T-helper 1 cell treated with Interleukin-12 subunit alpha and Interleukin-12 subunit beta and Interleukin-4 antibody, amounts not matched to agents 30 μg/mL and 1 μg/mL, for 36 hours (primary cell): ENCODE results near the gene HNRNPAB.
A peak's percentile ranks its signal among the peaks of the same experiment; 100 is the strongest.
"Not testable (repeated sequence)": the region's sequence is repeated elsewhere in the genome, so short reads cannot be mapped to it uniquely, and the experiment has no call there.

Experiments
- H3K27ac Mint-ChIP-seq: one replicate; pipeline ENCODE4 v1.8.0; 2021; ENCODE audit warnings: mild to moderate bottlenecking, mixed read lengths
- H3K27me3 Mint-ChIP-seq: one replicate; pipeline ENCODE4 v1.8.0; 2021; ENCODE audit warnings: low read depth, mixed read lengths
- H3K36me3 Mint-ChIP-seq: one replicate; pipeline ENCODE4 v1.8.0; 2021; ENCODE audit warnings: low read depth, mixed read lengths
- H3K4me1 Mint-ChIP-seq: one replicate; pipeline ENCODE4 v1.8.0; 2021; ENCODE audit warnings: low read depth, mixed read lengths
- H3K4me3 Mint-ChIP-seq: one replicate; pipeline ENCODE4 v1.8.0; 2021; ENCODE audit warnings: mild to moderate bottlenecking, moderate library complexity, mixed read lengths
- H3K9me3 Mint-ChIP-seq: one replicate; pipeline ENCODE4 v1.8.0; 2021; ENCODE audit warnings: mixed read lengths

HNRNPAB gene

GRCh38 chr5:178225174-178225573 is 20.8 kb downstream of the HNRNPAB start:
- H3K27me3 Mint-ChIP-seq: no peaks in the 10 kb centered on the region
- no peaks in the 10 kb centered on the region for H3K9me3 Mint-ChIP-seq
- peaks cover 35% of the 10 kb centered on the region for H3K4me1 Mint-ChIP-seq
- no peak overlapping the region for H3K27ac Mint-ChIP-seq
- no peak overlapping the region for H3K4me3 Mint-ChIP-seq
- H3K36me3 Mint-ChIP-seq: peaks cover 60% of the 10 kb centered on the region

DNA sequence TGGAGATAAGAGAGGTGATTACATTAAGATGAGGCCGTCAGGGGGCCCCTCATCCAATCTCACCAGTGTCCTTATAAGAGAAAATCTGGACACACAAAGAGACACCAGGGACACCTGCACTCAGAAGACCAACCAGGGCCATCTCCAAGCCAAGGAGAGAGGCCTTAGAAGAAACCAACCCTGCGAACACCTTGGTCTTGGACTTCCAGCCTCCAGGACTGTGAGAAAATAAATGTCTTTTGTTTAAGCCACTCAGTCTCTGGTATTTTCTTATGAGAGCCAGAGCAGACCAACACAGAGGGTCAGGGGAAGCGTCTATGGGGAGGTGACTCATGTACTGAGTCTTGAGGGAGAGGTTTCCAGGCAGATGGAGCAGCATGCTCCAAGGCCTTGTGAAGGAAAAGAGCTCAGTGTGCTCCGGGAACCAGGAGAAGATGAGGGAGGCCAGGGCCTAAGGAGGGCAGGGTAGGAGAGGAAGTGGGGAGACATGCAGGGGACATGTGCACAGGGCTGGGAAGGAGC is 22.9 kb downstream of the HNRNPAB start:
- Mint-ChIP-seq H3K4me1 (peaks cover 37% of the 10 kb centered on the region), H3K27me3 (no peaks in the 10 kb centered on the region), H3K9me3 (no peaks in the 10 kb centered on the region), H3K4me3 (no peak overlapping the region), H3K27ac (peak overlapping the region; percentile 1), H3K36me3 (peaks cover 61% of the 10 kb centered on the region)

DNA sequence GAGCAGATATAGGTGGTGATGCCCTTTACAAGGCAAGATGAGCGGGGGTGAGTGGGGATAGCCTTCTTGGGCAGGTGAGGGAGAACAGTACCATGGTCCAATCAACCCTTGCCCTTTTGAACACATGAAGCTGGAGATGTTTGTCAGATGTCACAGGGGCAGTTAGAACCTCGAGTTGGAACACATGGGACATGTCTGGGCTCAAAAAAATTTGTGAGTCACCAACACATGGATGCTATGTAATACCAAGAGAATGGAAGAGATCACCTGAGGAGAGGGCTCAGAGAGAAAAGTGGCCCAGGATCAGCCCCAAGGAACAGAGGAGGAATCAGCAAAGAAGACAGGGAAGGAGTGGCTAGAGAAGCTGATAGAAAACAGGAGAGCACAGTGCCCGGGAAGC is 23.6 kb downstream of the HNRNPAB start:
- H3K36me3 Mint-ChIP-seq: peaks cover 61% of the 10 kb centered on the region
- no peak overlapping the region for H3K27ac Mint-ChIP-seq
- no peaks in the 10 kb centered on the region for H3K27me3 Mint-ChIP-seq
- H3K4me1 Mint-ChIP-seq: peaks cover 38% of the 10 kb centered on the region
- H3K9me3 Mint-ChIP-seq: no peaks in the 10 kb centered on the region
- H3K4me3 Mint-ChIP-seq: no peak overlapping the region

DNA sequence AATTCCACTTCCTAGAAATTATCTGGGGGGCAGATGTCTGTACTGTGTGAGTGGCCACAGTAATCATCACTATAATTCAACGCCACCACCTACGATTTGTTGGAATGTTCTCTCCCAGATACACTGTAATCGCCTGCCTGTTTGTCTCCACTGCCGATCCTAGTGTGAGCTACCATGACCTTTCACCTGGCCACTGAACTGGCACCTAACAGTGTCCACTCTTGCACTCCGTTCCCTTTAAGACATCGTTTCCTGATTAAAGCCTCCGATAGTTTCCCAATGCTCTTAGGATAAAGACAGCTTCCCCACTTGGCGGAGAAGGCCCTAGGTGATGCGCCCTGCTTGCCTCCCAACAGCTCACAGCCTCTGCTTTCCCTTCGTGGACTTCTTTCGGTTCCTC is 24.3 kb downstream of the HNRNPAB start:
- H3K27ac Mint-ChIP-seq: no peak overlapping the region
- H3K9me3 Mint-ChIP-seq: no peaks in the 10 kb centered on the region
- H3K27me3 Mint-ChIP-seq: no peaks in the 10 kb centered on the region
- H3K36me3 Mint-ChIP-seq: peaks cover 56% of the 10 kb centered on the region
- H3K4me1 Mint-ChIP-seq: peaks cover 41% of the 10 kb centered on the region
- H3K4me3 Mint-ChIP-seq: no peak overlapping the region

- H3K9me3 Mint-ChIP-seq, H3K27me3 Mint-ChIP-seq: not testable (repeated sequence)
- H3K27ac Mint-ChIP-seq: peak overlapping the region; percentile 46
- peaks cover 53% of the 10 kb centered on the region for H3K36me3 Mint-ChIP-seq
- H3K4me3 Mint-ChIP-seq: peak overlapping the region; percentile 40
- peaks cover 41% of the 10 kb centered on the region for H3K4me1 Mint-ChIP-seq
Observed at GRCh38 chr5:178229111-178229510, 24.8 kb downstream of the HNRNPAB start.

- Mint-ChIP-seq H3K4me3 (peak overlapping the region; percentile 51), H3K27me3 (no peaks in the 10 kb centered on the region), H3K4me1 (peaks cover 43% of the 10 kb centered on the region), H3K9me3 (no peaks in the 10 kb centered on the region), H3K27ac (no peak overlapping the region), H3K36me3 (peaks cover 52% of the 10 kb centered on the region)
Observed at GRCh38 chr5:178229861-178230260, 25.5 kb downstream of the HNRNPAB start.

GRCh38 chr5:178230879-178231538 is 26.7 kb downstream of the HNRNPAB start:
- Mint-ChIP-seq H3K27me3 (no peaks in the 10 kb centered on the region), H3K9me3 (no peaks in the 10 kb centered on the region), H3K27ac (peak overlapping the region; percentile 76), H3K4me3 (peak overlapping the region; percentile 86), H3K36me3 (peaks cover 44% of the 10 kb centered on the region), H3K4me1 (peaks cover 47% of the 10 kb centered on the region)

- H3K9me3 Mint-ChIP-seq: no peaks in the 10 kb centered on the region
- peaks cover 48% of the 10 kb centered on the region for H3K4me1 Mint-ChIP-seq
- peak overlapping the region; percentile 76 for H3K27ac Mint-ChIP-seq
- no peaks in the 10 kb centered on the region for H3K27me3 Mint-ChIP-seq
- H3K4me3 Mint-ChIP-seq: peak overlapping the region; percentile 86
- H3K36me3 Mint-ChIP-seq: peaks cover 41% of the 10 kb centered on the region
Observed at GRCh38 chr5:178231539-178232123, 27.3 kb downstream of the HNRNPAB start.

- Mint-ChIP-seq H3K36me3 (peaks cover 34% of the 10 kb centered on the region), H3K4me1 (peaks cover 47% of the 10 kb centered on the region), H3K27me3 (no peaks in the 10 kb centered on the region)
Observed at GRCh38 chr5:178232124-178232919, 28.0 kb downstream of the HNRNPAB start, which contains the start of gene PHYKPL. Gene PHYKPL (minus strand): TSS chr5:178232802. CDS start chr5:178232550, 252 bp downstream.

GRCh38 chr5:178232920-178233429 is 28.6 kb downstream of the HNRNPAB start:
- peaks cover 44% of the 10 kb centered on the region for H3K4me1 Mint-ChIP-seq
- H3K9me3 Mint-ChIP-seq: no peaks in the 10 kb centered on the region
- H3K4me3 Mint-ChIP-seq: peak overlapping the region; percentile 67
- peaks cover 27% of the 10 kb centered on the region for H3K36me3 Mint-ChIP-seq
- H3K27me3 Mint-ChIP-seq: no peaks in the 10 kb centered on the region
- H3K27ac Mint-ChIP-seq: peak overlapping the region; percentile 74

More at GRCh38 chr5:178232124-178232919, 28.0 kb downstream of the HNRNPAB start, which contains the start of gene PHYKPL:
- Mint-ChIP-seq H3K9me3 (no peaks in the 10 kb centered on the region), H3K27ac (peak within 1 kb of the TSS; percentile 76), H3K4me3 (peak within 1 kb of the TSS; percentile 86)

DNA sequence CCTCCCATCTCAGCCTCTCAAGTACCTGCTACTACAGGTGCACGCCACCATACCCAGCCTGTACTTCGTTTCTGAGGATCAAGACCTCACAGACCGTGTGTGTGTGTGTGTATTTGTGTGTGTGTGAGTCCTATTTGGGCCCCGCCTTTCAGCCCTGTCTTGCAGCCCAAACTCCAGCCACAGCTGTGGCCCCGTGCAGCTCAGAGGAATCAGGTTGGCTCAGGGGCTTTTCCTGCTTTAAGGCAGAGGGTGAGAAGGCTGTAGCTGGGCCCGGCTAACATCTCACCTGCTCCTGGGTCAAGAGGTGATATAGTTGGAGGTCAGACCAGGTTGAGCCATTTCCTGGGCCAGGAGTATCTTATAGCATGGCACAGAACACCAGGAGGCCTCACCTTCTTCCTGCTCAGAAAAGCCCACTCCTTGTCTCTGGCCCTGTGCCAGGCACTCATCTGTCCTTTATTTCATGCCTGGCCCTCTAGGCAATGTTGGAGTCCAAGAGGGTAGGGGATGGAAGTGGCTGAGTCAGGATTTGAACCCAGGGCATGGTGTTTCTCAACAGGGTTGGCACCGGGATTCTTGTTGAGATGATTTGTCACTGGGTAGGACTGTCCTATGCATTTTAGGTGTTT is 29.9 kb downstream of the HNRNPAB start:
- Mint-ChIP-seq H3K27ac (peak overlapping the region; percentile 63), H3K27me3 (no peaks in the 10 kb centered on the region), H3K4me1 (peaks cover 46% of the 10 kb centered on the region), H3K36me3 (peaks cover 22% of the 10 kb centered on the region), H3K4me3 (peak overlapping the region; percentile 48), H3K9me3 (no peaks in the 10 kb centered on the region)

DNA sequence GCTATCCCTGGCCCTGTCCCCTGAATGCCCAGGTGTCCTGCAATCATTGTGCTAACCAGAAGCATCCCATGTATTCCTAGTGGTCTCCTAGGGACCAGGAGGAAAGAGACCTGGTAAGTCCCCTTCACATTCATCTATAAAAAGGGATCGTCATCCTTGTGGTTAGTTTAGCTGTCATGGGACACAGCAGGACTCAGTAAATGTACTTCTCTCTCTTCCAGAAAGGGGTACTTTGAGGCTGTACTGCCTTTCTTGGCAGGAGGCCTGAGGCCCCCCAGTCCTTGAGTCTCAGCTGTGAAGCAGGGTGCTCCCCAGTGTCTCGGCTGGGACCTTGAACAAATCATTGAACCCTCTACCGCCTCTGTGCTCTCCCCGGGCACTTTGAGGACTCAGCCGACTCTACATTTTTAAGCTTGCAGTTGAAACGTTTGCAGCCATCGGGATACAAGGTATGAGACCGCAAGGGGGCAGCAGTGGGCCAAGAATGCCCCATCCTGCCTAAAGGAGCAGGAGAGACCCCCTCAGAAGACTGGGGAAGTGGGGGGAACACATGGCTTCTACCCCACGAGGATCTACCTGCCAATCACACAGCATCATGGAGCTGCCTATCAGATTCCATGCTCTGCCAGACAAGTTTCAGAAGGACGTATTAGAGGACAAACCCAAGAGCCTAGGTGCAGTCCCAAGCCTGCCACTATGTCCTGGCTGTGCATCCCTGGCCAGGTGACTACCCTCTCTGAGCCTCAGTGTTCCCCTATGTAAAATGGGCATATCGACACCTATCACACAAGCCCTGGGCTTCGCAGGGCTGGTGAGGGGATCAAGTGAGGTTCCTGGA is 30.6 kb downstream of the HNRNPAB start:
- Mint-ChIP-seq H3K4me3 (peak overlapping the region; percentile 16), H3K9me3 (no peaks in the 10 kb centered on the region), H3K27me3 (no peaks in the 10 kb centered on the region), H3K36me3 (peaks cover 15% of the 10 kb centered on the region), H3K27ac (peak overlapping the region; percentile 4), H3K4me1 (peaks cover 45% of the 10 kb centered on the region)

GRCh38 chr5:178235588-178235974 is 31.2 kb downstream of the HNRNPAB start:
- Mint-ChIP-seq H3K4me3 (no peak overlapping the region), H3K4me1 (peaks cover 44% of the 10 kb centered on the region), H3K36me3 (peaks cover 11% of the 10 kb centered on the region), H3K27me3 (no peaks in the 10 kb centered on the region), H3K9me3 (no peaks in the 10 kb centered on the region), H3K27ac (no peak overlapping the region)
